Suppressor macrophage treated with lipopolysaccharide for 4 hours (primary cell): ENCODE results near the gene AMN1.
"Not testable (repeated sequence)": the region's sequence is repeated elsewhere in the genome, so short reads cannot be mapped to it uniquely, and the experiment has no call there.

ENCODE experiments used
- DNase-seq: peaks from one replicate; pipeline ENCODE4 v3.0.0-alpha.2; 2020

AMN1 gene

DNA sequence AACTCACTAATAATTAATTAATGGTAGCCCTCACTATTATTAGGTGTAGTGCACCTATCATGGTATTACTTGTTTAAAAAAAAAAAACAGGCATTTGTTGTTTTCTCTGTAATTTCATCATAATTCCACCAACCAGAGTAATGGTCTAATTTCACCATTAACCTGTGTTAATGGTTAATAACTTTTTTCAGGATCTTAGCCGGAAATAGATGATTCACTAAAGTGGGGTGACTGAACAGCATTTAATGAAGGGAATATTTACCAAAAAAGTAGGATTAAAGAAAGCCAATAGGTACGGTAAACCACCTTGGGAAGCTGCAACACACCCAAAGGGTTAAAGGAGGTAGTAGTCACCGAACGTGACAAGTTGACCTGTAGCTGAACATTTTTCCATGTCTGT is 56.3 kb downstream of the AMN1 start:
- DNase-seq = no peak

DNA sequence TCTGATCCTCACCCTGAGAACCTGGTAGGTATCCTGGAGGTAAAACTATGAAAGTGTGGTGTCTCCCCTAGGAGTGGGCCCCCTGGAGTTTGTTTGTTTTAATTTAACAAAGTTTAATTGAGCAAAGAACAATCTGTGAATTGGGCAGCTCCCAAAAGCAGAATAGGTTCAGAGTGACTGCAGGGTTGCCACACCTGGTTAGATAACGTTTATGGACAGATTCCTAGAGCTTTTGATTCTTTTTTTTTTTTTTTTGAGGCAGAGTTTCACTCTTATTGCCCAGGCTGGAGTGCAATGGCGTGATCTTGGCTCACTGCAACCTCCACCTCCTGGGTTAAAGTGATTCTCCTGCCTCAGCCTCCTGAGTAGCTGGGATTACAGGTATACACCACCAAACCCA is 59.2 kb downstream of the AMN1 start:
- not testable (repeated sequence) for DNase-seq

- DNase-seq = no peak
Measured at GRCh38 chr12:31669020-31669419, 59.8 kb downstream of the AMN1 start.

GRCh38 chr12:31664038-31664437 is 64.8 kb downstream of the AMN1 start:
- no peak for DNase-seq

DNA sequence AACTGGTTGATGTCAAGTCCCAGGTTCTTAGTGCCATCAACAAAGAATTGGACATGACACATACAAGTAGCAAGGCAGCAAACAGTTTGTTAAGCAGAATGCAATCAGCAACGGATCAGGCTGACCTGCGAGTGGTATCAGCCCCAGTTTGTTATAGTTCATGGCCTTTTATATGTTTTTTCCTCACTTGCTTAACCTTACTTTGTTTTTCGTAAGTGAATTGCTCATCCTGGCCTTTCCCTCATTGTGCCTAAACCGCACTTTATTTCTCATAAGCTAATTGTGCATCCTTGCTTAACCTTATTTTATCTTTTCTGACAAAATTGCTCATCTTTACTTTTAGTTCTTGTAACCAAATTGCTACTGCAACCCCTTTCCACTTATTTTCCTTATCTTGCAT is 65.2 kb downstream of the AMN1 start:
- DNase-seq = peak; percentile 56

DNA sequence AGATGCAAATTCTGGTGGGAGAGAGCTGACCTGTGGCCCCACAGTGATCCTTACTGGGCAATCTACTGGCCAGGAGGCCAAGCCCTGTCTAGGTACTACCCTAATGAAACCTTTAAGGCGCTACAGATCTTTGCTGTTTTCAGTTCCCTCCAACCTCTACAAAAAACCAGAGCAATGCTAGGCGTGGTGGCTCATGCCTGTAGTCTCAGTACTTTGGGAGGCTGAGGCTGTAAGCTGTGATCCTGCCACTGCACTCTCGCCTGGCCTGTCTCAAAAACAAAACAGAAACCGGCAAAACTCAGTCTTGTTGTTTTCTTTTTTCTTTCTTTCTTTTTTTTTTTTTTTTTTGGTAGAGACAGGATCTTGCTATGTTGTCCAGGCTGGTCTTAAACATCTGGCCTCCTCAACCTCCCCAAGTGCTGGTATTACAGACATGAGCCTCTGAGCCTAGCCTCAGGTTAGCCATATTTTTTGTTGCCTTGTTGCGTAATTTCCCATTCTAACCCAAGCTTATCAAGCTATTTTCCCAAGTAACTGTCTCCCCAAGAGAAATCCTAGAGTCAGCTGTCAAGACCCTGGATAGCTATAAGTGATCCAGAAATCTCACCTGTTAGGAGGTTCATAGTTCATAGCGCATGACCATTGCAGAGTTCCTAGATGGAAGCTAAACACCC is 66.5 kb downstream of the AMN1 start:
- DNase-seq = no peak

DNA sequence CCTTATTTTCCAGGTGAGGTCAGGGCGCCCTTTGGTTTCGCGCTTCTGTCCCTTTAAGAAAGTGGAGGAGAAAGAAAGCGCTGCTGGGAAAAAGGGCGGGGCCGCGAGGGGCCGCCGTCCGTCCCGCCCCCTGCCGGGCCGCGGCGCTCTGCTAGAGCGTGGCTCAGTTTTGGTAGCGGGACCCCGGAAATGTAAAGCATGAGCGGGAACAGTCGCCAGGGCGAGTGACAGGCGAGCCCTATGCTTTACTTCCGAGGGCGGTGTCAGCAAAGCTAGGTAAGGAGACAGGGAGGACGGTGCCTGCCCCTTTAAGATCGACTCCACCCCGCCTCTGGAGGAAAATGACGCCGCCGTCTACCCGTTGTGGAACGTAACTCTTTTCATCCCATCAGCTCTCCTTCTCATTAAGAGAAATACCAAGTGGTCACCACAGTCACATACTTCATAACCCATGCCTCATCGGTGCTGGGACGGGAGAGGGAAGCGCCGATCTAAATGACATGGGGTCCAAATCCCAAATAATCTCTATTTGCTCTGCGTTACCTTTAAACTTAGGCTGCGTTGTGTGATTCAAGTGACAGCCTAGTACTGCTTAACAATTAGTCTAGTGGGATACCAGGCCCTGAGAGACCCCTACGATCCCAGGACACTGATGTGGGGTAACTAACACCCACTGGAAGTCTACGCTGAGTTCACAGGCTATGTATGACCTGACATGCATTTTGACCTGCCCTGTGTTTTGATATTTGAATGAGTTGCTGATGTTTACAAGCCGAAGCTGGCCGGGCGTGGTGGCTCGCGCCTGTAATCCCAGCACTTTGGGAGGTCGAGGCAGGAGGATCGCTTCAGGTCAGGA is 69.5 kb downstream of the AMN1 start, which contains the start of gene ETFBKMT:
ETFBKMT (plus strand) TSS at position 602 of the 856 bp plus-strand sequence. CDS start 2,266 bp downstream, outside the sequence.
- peak; percentile 93 for DNase-seq

DNA sequence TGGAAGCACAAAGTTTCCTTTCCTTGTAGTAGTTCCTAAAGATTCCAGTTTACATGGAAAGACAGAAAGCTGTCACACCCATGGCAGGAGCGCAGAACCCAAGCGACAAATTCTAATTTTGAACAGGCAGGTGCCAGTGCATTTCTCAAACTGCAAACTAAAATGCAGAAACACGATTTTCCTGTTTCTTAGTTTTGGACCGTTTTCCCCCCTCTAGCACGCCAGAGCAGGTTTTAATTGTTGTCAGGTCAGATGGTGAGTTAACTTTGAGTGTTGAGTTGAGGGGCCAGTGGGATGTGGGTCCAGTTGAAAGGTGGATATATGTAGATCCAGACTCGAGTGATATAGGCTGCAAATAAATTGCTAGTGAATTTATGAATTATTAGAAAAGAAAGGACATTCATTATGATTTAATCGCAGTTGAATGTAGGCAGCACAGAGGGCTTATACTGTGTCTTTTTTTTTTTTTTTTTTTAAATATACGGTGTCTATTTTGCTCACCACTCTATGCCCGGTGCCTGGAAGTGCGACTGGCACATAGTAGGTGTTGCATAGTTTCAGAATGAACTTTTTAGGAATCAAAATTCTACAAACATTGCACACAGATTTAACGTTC is 70.2 kb downstream of the AMN1 start:
- DNase-seq = no peak

GRCh38 chr12:31655792-31656191 is 73.0 kb downstream of the AMN1 start:
- DNase-seq = no peak

- no peak for DNase-seq
Measured at GRCh38 chr12:31655208-31655607, 73.6 kb downstream of the AMN1 start.

DNA sequence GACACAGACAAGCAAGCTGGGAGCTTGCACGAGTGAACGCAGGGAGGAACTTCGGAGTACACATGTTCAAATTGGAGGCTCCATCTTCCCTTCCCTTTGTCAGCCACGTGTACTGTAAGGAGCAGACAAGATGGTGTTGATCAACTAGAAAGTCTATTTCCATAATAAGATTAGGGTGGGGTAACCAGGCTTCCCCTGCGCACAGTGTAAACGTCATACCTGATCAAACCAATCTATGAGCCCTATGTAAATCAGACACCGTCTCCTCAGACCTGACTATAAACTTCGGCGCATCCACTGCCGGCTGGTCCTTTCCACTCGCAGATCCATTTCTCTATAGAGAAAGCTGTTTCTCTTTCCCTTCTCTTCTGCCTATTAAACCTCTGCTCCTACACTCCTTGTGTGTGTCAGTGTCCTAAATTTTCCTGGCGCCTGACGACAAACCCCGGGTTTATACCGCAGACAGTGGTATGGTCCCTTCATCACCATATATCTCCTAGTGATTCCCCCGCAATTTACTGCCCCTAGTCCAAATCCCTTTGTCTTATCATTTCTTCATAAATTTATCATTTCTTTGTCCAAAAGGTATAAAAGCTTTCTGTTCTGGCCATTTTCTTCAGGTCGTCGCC is 76.8 kb downstream of the AMN1 start:
- no peak for DNase-seq

GRCh38 chr12:31650918-31651317 is 77.9 kb downstream of the AMN1 start:
- no peak for DNase-seq

DNA sequence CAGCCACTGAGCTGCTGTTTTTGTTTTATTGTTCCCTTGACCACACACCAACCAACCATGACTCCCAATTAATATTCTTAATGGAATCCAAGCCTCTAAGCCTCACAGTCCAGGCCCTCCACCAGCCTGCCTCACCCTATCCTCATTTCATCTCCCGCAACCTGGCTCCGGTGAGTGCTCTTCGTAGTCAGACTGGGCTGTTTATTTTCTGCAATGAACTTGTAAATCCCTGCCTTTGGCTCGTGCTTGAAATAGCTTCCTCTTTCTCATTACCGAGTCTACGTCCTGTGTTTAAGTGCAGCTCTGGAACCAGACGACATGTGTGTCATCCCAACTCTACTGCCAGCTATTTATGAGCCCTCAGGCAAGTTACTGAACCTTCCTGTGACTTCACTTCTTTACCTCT is 81.7 kb downstream of the AMN1 start:
- DNase-seq = peak; percentile 55

DNA sequence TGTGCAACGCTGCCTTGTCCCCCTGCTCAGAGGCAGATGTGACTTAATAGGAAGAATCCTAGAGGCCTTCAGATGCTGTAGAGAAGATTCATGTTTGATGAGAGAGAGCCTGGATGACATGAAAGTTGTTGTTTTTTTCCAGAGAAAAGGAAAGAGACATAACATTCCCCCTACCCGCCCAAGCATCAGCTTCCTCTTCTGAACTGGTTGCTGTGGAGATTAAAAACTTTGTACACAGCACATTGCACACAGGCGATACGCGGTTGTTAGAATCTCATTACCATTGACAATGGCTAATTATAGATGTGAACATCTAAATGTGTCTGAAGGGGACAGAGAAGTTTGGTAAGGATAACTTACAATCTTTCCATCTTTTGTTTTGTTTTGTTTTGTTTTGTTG is 82.9 kb downstream of the AMN1 start:
- DNase-seq = peak; percentile 17

- no peak for DNase-seq
Measured at GRCh38 chr12:31644536-31644935, 84.3 kb downstream of the AMN1 start.

DNA sequence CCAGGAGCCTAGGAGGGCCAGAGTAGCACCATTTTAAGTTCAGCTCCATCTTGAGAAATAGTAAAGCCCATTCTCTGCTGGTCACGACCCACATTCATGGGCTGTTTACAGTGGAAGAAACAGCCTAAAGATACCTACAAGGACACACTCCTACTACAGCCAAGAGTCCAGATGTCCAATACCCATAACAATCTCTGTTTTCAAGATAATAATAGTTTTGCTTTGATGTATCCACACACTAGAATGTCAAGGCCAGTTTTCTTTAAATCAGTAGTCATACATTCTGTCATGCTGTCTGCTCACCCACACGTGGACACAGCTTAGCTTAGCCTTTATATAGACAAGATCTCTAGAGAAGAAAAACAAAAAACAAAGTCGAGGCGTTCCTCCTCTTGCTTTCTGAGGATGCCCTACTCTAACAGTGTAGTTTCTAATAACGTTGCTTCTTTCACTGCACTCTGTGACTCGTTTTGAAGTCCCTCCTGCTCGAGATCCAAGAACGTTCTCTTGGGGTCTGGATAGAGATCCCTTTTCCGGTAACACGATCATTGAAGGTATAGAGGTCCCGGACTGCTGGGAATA is 87.2 kb downstream of the AMN1 start:
- no peak for DNase-seq

DNA sequence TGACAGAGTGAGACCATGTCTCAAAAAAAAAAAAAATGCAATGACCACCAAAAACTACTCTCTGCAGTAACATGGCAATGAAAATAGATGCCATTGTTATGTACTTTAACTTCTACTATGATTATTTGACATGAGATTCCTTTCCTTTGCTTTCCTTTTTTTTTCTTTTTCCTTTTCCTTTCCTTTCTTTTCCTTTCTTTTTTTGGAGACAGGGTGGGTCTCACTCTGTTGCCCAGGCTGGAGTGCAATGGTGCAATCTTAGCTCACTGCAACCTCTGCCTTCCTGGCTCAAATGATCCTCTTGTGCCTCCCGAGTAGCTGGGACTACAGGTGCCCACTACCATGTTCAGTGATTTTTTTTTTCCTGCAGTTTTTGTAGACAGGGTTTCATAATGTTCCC is 94.2 kb downstream of the AMN1 start:
- no peak for DNase-seq

DNA sequence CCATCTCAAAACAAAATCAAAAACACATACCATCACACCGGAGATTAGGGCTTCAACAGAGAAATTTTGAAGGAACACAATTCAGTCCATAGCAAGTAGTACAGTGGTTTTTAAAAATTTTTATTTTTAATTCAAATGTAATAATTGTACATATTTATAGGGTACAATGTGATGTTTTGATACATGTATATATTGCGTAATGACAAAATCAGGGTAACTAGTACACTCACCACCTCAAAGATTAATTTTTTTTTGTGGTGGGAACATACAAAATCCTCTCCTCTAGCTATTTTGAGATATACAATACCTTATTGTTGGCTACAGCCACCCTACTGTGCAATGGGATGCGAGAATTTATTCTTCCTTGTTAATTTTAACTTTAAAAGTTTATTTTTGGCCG is 95.4 kb downstream of the AMN1 start:
- no peak for DNase-seq

- DNase-seq = peak; percentile 77
Measured at GRCh38 chr12:31631809-31632208, 97.0 kb downstream of the AMN1 start.

DNA sequence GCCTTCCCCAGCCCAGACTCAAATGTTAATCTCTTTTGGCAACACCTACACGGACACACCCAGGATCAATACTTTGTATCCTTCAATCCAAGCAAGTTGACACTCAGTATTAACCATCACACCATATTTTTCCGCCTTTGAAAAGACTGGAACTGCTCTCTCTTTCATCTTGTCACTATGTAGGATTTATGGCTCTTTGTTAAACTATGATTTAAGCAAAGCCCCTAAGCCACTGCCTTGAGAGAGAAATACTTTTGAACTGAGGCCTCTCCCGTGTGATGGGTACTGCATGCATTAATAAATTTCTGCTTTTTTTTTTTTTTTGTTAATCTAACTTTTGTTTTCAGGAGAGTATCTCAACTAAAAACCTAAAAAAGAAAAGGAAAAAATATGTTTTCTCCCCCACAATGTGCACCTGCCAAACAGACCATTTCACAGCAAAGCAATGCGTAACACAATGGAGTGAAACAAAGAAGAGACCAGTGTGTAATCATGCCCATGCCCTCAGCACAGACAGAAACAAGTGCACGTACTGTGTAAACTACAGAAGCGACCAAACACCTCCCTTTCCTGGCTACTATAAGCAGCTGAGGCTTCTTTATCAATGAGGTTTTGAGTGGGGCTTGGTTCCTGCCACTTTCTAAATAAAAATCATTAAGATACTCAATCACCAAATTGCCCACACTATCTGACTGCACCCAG is 97.6 kb downstream of the AMN1 start:
- no peak for DNase-seq

- DNase-seq = no peak
Measured at GRCh38 chr12:31629756-31630732, 98.8 kb downstream of the AMN1 start.
